ENCODE measurements around the gene HABP2. TPM values are rescaled to one million over a fixed set of nuclear protein-coding genes. Genes with fewer than 3 reads are reported as not detected.

Gene HABP2
- total and polyA plus RNA-seq, 8 donors: 0.76 to 11.4 (median 3.8) TPM; not detected in 2

GRCh38 chr10:113572520-113573290, 19.9 kb downstream of the HABP2 start:
- H3K4me3 ChIP-seq: no peak overlapping the region
- no peaks in the 10 kb centered on the region for H3K9me3 ChIP-seq
- H3K27me3 ChIP-seq: no peaks in the 10 kb centered on the region
- no peak overlapping the region for H3K27ac ChIP-seq
- peaks cover 0 to 1% (median 0%) of the 10 kb centered on the region in 4 donors for H3K36me3 ChIP-seq
- DNase-seq: no peak
- intact Hi-C loops (cut with DNase I; ENCODE audit: low total_unique reads): no loop called here
- 41 to 52% (median 45%) methylated on average over 11 of the region's 11 CpGs for WGBS, 5 donors
- TF ChIP-seq EP300 (IDR thresholded peaks at IDR 0.05) (no peak), POLR2AphosphoS5 (IDR thresholded peaks at IDR 0.05) (no peak), CTCF (IDR thresholded peaks at IDR 0.05) (no peak), POLR2A (IDR thresholded peaks at IDR 0.05) (no peak)
- H3K4me1 ChIP-seq: no peaks in the 10 kb centered on the region

- no peaks in the 10 kb centered on the region for H3K9me3 ChIP-seq
- no peak for TF ChIP-seq EP300 (IDR thresholded peaks at IDR 0.05)
- TF ChIP-seq POLR2AphosphoS5 (IDR thresholded peaks at IDR 0.05): no peak
- TF ChIP-seq POLR2A (IDR thresholded peaks at IDR 0.05): no peak
- TF ChIP-seq CTCF (IDR thresholded peaks at IDR 0.05): no peak
- 74 to 93% (median 89%) methylated on average over 1 of the region's 1 CpG for WGBS, 5 donors
- H3K27me3 ChIP-seq: no peaks in the 10 kb centered on the region
- H3K36me3 ChIP-seq: peaks cover 0 to 5% (median 0%) of the 10 kb centered on the region in 4 donors
- no peak overlapping the region for H3K4me3 ChIP-seq
- H3K4me1 ChIP-seq: no peaks in the 10 kb centered on the region
- DNase-seq: no peak
- intact Hi-C loops (cut with DNase I; ENCODE audit: low total_unique reads): no loop called here
- no peak overlapping the region for H3K27ac ChIP-seq
These were observed 20.5 kb downstream of the HABP2 start for GRCh38 chr10:113573368-113573767.

GRCh38 chr10:113576852-113577251, 24.0 kb downstream of the HABP2 start:
- 73 to 82% (median 79%) methylated on average over 4 of the region's 4 CpGs for WGBS, 5 donors
- no peaks in the 10 kb centered on the region for H3K4me1 ChIP-seq
- no peak overlapping the region for H3K4me3 ChIP-seq
- H3K27ac ChIP-seq: no peak overlapping the region
- DNase-seq: peak in 1 of 2 donors; percentile 66
- no peak for TF ChIP-seq CTCF (IDR thresholded peaks at IDR 0.05)
- TF ChIP-seq EP300 (IDR thresholded peaks at IDR 0.05): no peak
- no peak for TF ChIP-seq POLR2AphosphoS5 (IDR thresholded peaks at IDR 0.05)
- no peak for TF ChIP-seq POLR2A (IDR thresholded peaks at IDR 0.05)
- H3K36me3 ChIP-seq: peaks cover 0 to 7% (median 0%) of the 10 kb centered on the region in 4 donors
- H3K27me3 ChIP-seq: no peaks in the 10 kb centered on the region
- H3K9me3 ChIP-seq: no peaks in the 10 kb centered on the region
- intact Hi-C loops (cut with DNase I; ENCODE audit: low total_unique reads): no loop called here

- Histone ChIP-seq H3K36me3 (peaks cover 0 to 9% (median 0%) of the 10 kb centered on the region in 4 donors), H3K4me1 (no peaks in the 10 kb centered on the region), H3K9me3 (no peaks in the 10 kb centered on the region), H3K27ac (no peak overlapping the region), H3K4me3 (no peak overlapping the region), H3K27me3 (no peaks in the 10 kb centered on the region)
- no peak for DNase-seq
- intact Hi-C loops (cut with DNase I; ENCODE audit: low total_unique reads): no loop called here
- WGBS, 5 donors: 53 to 91% (median 74%) methylated on average over 1 of the region's 1 CpG
- no peak for TF ChIP-seq CTCF (IDR thresholded peaks at IDR 0.05)
- no peak for TF ChIP-seq POLR2AphosphoS5 (IDR thresholded peaks at IDR 0.05)
- no peak for TF ChIP-seq EP300 (IDR thresholded peaks at IDR 0.05)
- TF ChIP-seq POLR2A (IDR thresholded peaks at IDR 0.05): no peak
These were observed 25.9 kb downstream of the HABP2 start for GRCh38 chr10:113578773-113579172.

Measured in stomach (tissue), 9 donors.